DMS114 treated with DMSO at 0.1 percent for 48 hours (cell line): ENCODE data around the gene IFNAR2.
"Not testable (repeated sequence)": the region's sequence is repeated elsewhere in the genome, so short reads cannot be mapped to it uniquely, and the experiment has no call there.

Experiments
- DNase-seq: peaks from one replicate; lab custom pipeline; 2025; ENCODE audit not compliant: unreplicated experiment; lab: John Stamatoyannopoulos, UW

The IFNAR2 gene

DNA sequence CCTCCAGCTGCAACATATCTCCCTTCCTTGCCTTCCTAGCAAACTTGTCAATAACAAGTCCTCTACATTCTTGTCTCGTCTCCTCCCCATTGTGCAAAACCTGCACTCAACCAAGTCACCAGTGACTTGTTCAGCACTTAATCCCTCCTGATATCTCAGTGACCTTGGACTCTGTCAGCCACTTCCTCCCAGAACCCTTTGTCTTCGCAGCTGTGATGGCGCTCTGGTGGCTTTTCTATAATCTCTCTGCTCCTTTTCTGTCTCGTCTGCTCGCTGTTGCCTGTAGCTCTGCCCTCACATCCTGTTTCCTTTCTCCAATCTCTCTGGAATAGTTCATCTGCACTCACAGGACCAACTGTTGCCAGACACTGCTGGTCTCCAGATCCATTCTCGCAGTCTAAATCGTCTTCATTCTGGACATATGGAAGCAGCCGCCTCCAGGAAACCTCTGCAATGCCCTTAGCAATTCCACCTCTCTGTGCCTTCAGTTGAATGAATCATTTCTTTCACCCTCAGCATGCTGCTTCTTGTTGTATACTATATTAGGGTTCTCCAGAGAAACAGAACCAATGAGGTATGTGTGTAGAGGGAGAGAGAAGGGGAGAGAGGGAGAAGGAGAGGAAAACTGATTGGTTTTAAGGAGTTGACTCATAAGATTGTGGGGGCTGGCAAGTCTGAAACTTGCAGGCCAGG, 17.4 kb upstream of the IFNAR2 start:
- no peak for DNase-seq

DNA sequence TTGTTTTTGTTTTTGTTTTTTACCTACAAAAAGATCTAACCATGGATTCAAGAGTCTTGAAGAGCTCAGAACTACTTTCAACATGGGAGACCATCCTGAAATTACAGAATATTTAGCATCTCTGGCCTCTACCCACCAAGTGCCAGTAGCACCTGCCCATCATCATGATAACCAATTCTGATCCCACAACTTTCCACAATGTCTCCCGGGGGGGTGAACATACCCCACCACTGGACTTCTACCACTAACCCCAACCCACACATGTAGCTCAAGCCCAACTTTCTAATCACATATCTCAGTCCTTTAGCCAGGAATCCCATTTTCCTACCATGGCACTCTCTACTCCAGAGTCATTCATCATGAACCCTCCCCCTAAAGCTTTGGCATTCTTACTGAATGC, 15.7 kb upstream of the IFNAR2 start:
- no peak for DNase-seq

DNA sequence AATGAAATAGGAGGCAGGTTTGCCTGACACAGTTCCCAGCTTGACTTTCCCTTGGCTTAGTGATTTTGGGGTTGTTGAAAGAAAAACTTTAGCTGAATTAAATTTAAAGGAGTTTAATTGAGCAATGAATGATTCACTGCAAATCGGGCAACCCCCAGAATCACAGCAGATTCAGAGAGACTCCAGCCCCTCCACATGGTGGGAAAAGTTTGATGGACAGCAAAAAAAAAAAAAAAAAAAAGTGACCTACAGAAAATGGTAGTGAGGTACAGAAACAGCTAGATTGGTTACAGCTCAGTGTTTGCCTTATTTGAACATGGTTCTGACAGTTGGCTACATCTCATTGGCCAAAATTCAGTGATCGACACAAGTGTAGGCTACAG, 12.6 kb upstream of the IFNAR2 start:
- DNase-seq: no peak

DNA sequence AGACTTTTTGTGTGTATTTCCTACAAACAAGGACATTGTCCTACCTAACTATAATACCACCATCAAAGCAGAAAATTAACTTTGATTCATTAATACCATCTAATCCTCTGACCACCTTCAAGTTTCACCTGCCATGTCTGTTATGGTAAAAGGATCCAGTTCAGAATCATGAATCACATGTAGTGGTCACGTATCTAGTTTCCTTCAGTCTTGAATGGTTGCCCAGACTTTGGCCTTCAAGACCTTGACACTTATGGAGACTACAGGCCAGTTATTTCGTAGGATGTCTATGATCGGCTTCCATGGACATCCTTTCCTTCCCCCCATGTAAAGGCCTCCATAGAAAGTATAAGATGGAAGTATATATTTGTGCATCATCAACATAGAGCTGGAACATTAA, 10.4 kb upstream of the IFNAR2 start:
- DNase-seq: no peak

DNA sequence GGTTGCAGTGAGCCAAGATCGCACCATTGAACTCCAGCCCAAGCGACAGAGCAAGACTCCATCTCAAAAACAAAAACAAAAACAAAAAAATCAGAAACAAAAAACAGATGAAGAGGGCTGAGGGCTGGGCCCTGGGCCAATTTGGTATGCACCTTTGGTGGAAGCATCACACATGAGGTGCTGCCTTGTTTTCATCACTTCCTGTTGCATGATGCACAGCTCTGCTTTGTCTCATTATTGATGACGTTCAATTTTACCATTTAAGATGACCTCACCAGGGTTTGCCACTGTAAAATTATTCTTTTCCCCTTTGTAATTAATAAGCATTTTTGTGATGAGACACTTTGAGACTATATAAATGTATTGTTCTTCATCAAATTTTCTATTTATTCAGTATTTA, 9.8 kb upstream of the IFNAR2 start:
- DNase-seq: no peak

DNA sequence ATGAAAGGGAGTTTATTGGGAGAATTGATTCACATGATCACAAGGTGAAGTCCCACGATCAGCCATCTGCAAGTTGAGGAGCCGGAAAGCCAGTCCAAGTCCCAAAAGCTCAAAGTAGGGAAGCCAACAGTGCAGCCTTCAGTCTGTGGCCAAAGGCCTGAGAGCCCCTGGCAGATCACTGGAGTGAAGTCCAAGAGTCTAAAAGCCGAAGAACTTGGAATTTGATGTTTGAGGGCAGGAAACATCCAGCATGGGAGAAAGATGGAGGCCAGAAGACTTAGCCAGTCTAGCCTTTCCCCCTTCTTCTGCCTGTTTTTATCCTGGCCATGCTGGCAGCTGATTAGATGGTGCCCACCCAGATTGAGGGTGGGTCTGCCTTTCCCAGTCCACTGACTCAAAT, 4.4 kb upstream of the IFNAR2 start:
- not testable (repeated sequence) for DNase-seq

DNA sequence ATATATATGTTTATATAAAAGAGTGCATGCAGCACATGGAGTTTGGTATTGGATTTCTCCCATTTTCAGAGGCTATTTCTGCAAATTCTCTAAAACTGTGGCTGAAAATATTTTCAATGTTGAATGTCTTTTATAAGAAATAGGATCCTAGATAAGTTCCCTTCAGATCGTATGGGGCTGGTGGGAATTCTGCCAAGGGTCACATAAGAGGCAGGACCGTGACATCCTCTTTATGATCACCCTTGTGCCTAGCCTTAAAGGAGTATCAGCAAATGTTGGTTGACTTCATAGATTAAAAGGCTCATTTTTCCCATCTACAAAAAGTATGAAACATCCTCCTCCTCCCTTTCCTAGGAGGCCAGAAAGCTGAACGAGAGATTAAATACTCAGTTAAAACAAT, 1.3 kb upstream of the IFNAR2 start:
- no peak for DNase-seq

DNA sequence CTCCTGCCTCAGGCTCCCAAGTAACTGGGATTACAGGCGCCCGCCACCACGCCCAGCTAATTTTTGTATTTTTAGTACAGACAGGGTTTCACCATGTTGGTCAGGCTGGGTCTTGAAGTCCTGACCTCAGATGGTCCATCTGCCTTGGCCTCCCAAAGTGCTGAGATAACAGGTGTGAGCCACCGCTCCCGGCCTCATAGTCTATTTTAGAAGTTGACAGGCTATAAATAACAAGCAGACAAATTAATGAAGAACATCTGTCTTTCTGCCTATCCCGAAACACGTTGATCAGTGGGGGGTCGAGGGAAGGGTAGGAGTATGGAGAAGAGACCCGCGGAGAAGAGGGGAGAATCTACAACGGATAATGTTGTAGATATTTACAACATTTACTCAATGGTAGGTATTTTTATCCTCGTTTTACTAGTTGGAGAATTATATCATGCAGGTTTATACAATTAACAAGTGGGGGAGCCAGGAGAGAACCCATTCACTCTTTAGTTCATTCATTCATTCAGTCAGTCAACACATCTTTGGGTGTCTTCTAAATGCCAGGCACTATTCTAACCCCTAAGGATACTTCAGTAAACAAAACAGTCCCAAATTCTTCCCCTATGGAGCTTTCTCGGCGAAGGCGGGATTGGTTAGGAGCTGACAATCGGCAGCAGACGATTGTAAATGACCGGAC, 497 bp upstream of the IFNAR2 start:
- no peak for DNase-seq

DNA sequence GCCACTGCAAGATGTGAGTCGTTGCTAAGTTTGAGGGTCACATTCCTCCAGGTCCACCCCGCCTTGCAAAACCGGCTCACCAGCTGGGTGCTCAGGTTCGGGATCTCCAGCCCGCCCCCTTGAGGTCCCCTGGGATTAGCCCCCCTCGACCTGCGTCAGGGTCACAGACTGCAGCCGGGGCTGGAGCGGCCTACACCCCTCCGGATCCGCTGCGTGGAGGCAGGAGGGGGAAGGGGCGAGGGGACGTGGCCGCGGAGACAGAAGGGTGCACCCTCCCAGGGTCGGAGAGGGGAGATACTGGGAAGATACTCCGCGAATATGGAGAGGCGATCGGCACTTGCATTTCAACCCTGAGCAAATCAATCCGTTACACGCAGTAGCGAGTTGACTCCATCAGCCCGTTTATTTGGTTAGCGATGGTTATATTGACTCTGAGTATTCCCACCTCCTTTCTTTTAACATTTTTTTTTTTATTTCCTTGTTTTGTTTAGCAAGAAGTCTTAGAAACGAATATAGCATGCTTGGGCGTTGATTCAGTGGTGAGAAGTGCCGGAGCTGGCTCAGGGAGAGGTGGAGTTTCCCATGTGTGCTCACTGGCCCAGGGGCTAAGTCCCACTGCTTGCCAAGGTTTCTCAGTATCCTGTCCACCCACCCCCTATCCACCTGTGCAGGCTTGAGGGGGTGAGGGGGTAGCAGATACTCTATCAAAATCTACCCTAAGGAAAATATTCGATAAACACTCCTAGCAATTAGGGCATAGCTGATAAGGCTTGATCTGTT, 997 bp downstream of the IFNAR2 start:
- peak; percentile 25 for DNase-seq

DNA sequence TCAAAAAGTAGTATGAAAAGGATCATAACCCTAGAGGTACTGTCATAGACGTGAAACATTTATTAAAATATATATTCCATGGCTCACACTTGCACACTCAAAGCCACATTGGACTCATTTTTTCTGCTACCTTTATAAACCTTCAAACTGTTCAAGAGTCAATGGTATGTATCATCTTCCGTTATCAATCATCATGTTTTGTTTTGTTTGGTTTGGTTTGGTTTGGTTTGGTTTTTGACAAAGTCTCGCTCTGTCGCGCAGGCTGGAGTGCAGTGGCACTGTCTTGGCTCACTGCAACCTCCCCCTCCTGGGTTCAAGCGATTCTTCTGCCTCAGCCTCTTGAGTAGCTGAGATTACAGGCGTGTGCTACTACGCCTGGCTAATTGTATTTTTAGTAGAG, 1.8 kb downstream of the IFNAR2 start:
- DNase-seq: no peak

DNA sequence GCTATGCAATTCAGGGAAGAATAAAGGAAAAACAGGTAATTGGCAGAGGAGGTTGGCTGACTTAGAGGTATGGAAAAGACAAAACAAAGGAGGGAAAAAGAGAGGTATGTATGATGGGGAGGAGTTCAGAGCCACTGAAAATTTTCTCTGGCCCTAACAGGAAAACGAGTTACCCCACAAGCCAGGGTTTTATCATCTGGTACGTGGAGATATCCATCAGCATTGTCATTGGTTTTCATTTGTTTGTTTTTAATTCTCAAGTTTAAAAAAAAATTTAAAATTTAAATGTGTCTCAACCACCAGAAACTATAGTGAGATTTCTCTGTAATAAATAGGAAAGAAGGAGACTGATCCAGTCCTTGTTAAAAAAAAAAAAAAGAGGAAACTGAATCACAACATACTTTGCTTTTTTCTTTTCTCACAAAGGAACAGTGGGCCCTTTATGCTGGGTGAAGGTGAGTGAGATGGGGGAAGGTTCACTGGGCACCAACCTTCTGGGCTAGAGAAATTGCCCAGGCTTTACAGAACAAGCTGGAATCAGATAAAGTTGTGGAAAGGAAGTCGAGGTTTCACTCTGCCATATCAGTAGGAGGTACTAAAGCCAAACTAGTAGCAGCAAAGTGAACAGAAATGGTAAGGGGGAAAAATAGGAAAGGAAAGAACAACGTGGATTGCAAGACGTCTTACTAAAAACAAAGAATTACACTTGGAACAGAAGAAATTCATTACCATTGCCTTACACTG, 2.7 kb downstream of the IFNAR2 start:
- DNase-seq: no peak

DNA sequence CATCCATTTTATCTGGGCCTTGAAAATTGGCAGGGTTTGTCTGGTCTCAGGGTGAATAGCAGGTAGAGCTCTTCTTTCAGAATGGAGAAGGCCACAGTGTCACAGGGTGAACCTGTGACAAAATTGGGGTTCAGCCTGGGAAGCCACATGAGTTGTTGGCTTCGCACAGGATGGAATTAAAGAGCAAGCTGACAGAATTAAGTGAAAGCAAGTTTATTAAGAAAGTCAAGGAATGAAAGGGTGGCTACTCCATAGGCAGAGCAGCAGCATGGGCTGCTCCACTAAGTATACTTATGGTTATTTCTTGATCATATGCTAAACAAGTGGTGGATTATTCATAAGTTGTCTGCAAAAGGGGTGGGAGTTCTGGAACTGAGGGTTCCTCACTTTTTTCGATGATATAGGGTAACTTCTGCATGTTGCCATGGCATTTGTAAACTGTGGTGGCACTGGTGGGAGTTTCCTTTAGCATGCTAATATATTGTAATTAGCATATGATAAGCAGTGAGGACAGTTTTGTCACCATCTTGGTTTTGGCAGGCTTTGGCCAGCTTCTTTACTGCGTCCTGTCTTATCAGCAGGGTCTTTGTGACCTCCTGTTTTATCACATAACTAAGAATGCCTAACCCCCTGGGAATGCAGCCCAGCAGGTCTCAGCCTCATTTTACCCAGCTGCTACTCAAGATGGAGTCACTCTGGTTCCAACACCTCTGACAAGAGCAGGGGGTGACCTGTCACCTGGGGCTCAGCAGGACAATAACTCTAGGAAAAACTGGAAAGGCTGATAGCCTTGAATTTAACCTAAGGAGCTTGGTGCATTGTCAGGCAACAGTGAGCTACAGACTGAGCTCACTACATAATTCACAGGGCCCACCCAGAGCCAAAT, 5.1 kb downstream of the IFNAR2 start:
- no peak for DNase-seq

DNA sequence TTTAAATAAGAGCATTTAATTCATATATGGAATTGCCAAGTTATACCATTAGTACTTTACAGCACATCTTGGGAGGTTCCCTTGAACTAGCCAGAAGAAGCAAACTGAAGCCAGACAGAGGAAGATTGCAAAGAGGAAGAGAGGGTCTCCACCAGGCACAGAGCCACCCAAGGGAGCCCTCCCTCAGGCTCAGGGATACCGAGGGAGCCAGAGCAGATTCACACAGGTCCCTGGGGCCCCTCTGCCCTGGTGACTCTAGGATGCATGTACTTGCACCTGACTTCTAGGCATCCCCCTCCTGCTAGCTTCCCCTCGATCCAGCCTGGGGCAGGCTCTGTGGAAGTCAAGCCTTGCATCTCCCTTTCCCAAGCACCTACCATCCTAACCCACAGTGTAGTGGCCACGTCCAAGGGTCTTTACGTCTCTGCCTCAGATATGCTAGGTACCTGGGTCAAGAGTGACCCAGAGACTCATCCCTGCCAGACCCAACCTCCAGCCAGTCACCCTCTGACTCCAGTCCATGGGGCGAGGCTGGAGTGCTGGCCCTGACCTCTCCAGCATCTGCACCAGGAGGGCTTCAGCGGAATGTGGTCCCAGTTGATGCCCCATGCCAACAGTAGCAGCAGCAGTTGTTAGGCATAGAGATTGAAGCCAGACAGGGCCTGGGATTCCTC, 6.4 kb downstream of the IFNAR2 start:
- no peak for DNase-seq

DNA sequence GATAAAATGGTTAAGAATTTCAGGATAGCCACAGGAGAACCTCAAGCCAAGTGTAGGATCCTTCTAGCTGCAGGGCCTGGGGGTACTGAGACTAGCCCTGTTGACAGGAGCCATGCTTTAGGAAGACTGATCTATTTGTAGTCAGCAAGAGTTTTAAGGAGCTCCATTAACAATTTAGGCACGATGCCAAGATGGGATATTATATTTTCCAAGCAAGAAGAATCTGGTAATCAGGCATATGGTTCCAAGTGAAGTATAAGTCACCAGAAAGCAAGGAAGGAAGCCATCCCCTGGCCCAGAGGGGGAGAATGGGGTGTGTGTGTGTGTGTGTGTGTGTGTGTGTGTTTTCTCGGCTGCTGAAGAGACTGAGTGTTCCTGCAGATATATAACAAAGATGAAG, 7.0 kb downstream of the IFNAR2 start:
- no peak for DNase-seq

DNA sequence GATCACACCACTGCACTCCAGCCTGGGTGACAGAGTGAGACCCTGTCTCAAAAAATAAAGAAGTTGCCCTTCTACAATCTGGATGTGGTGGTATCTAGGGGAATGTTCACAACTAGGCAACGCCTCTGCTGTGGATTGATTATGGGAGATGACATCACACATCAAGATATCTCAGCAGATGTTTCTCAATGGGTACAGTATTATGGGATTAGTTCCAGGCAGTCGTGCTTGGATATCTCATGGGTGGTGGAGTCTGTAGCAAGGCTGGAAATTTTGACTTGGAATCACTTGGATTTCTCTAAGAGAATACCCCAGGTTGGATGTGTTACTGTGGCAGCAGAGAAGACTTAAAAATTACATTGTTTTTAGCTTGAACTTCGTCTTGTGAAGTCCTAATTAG, 7.7 kb downstream of the IFNAR2 start:
- no peak for DNase-seq

DNA sequence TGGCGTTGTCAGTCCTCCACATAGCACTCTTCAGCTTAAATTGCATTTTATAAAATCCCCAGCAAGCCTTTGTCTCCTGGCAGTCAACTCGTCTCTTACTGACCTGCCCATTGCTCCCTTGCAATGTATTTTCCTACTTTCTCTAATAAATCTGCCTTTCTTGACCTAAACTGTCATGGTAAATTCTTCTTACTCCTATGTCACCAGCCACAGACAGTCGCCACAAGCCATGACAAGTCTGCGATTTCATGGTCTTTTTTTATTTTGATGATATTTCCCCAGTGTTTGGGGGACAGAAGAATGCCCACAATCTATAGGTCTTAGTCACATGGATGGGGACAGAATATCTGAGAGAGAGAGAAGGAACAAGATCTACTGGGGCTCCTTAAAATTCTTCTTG, 8.4 kb downstream of the IFNAR2 start:
- no peak for DNase-seq

DNA sequence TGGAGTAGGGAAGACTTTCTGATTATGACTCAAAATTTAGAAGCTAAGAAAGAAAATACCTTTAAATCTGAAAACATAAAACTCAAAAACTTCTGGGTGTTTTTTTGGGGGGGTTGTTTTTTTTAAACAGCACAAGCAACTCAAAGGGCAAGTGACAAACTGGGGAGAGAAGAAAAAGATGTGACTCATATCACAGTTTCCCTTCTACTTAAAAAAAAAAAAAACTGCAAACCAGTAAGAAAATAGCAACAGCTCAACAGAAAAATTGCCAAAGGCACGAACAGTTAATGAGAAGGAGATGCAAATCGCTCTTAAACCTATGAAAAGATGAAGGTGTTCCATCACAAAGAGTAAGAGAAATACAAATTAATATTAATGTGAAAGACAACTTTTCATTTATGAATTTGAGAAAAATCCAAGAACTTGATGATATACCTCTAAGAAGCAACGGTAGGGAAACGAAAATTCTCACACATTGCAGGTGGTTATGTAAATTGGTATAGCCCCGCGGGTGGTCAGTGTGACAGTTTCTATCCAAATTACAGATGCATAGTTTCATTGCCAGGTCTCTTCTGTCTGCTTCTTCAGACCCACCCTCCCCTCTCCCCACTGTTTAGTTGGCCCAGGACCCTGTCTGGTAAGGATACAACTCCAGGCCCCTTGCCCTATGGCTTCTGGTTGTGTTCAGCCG, 9.0 kb downstream of the IFNAR2 start:
- no peak for DNase-seq

DNA sequence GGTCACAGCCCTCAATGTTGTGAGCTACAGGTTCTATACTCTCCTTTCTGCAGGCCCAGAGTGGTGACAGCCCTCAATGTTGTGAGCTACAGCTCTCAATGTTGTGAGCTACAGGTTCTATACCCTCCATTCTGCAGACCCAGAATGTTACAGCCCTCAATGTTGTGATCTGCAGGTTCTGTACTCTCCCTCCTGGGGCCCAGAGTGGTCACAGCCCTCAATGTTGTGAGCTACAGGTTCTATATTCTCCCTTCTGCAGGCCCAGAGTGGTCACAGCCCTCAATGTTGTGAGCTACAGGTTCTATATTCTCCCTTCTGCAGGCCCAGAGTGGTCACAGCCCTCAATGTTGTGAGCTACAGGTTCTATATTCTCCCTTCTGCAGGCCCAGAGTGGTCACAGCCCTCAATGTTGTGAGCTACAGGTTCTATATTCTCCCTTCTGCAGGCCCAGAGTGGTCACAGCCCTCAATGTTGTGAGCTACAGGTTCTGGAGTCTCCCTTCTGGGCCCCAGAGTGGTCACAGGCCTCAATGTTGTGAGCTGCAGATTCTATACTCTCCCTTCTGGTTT, 9.9 kb downstream of the IFNAR2 start:
- DNase-seq: not testable (repeated sequence)

DNA sequence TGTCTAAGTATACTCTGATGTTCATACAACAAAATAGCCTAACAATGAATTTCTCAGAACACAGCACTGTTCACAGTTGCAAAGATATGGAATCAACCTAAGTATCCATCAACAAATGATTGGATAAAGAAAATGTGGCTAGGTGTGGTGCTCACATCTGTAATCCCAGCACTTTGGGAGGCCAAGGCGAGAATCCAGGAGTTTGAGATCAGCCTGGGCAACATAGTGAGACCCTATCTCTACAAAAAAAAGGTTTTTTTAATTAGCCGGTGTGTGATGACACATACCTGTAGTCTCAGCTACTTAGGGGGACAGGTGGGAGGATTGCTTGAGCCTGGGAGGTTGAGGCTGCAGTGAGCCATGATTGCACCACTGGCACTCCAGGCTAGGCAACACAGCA, 10.7 kb downstream of the IFNAR2 start:
- DNase-seq: no peak
